NOMO-1 treated with DMSO at 0.1 percent for 48 hours (cell line): Measurements from ENCODE around the gene MCM6.
"Not testable (repeated sequence)": the region's sequence is repeated elsewhere in the genome, so short reads cannot be mapped to it uniquely, and the experiment has no call there.

Experiments used
- DNase-seq: peaks from one replicate; lab custom pipeline; 2025; ENCODE audit not compliant: unreplicated experiment; lab: John Stamatoyannopoulos, UW

The MCM6 gene

DNA sequence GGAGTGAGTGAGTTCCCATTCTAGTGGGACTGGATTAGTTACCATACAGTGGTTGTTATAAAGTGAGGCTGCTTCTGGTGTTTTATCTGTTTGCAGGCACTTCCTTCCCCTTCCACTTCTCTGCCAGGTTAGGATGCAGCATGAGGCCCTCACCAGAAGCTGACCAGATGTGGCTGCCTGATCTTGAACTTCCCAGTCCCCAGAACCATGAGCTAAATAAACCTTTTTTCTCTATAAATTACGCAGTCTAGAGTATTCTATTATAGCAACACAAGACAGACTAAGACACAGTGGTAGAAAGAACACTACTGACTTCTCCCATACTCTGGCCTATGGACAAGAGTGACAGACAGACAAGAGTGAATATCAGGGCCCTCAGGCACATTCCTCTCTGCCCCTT, 53.4 kb downstream of the MCM6 start:
- no peak for DNase-seq

DNA sequence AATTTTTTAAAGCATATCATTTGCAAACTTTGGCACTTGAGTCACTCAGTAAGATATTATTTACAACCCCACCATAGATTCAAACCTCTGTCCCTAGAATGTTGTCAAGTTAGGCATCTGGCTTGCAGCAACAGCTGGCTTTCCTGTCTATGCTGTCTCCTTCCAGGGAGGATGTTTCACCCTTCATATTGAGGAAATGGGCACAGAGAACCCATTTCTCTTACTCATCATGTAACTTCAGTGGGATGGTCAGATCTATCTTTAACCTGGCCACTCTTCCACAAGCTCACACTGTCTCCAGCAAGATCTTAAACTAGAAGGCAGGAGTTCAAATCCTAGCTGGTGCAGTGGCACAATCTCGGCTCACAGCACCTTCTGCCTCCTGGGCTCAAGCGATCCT, 55.1 kb downstream of the MCM6 start:
- no peak for DNase-seq

- DNase-seq, result no peak
Measured at GRCh38 chr2:135820003-135820618, 56.1 kb downstream of the MCM6 start.

- DNase-seq, result peak; percentile 23
Measured at GRCh38 chr2:135818937-135819610, 57.2 kb downstream of the MCM6 start.

DNA sequence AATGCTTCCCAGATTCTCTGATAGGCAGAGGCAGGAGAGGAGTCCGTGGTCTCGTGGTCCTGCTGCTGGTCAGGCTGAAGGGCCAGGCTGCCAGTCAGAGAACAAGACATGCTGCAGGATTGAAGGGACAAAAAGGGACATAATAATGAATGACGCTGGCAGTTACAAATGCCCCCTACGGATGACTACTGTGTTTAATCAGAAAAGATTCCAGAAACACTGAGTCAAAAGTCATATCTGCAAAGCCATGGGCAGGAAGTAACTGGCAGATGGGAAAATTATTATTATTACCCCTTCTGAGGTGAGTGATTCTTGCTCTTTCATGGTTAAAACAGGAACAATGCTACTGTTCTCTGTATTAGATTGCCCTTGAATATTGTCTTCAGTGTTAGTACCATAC, 58.3 kb downstream of the MCM6 start:
- DNase-seq, result no peak

- DNase-seq, result no peak
Measured at GRCh38 chr2:135817466-135817865, 58.8 kb downstream of the MCM6 start.

- DNase-seq, result no peak
Measured at GRCh38 chr2:135815269-135815668, 61.0 kb downstream of the MCM6 start.

GRCh38 chr2:135812907-135813511, 63.2 kb downstream of the MCM6 start:
- no peak for DNase-seq

GRCh38 chr2:135807874-135808273, 68.4 kb downstream of the MCM6 start:
- not testable (repeated sequence) for DNase-seq

GRCh38 chr2:135803278-135803677, 73.0 kb downstream of the MCM6 start:
- DNase-seq, result no peak

- DNase-seq, result no peak
Measured at GRCh38 chr2:135802350-135802749, 73.9 kb downstream of the MCM6 start.

- no peak for DNase-seq
Measured at GRCh38 chr2:135800513-135801460, 75.5 kb downstream of the MCM6 start.

DNA sequence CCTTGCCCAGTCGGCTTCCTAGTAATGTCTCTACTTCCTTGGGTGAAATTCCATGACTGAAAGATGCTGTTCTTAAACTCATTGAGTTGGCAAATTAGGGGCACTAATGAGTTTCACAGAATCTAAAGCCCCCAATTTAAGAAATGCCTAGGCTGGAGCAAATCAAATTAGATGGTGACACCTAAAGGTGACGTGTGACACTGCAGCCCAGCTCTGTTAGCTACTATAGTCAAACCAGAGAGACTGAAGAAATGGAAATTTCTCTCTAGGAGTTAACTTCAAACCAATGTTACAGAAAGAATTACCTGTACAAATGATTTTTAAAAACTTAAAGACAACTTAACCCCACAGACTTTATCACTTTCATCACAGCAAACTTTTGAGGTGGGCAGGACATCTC, 76.5 kb downstream of the MCM6 start:
- no peak for DNase-seq

DNA sequence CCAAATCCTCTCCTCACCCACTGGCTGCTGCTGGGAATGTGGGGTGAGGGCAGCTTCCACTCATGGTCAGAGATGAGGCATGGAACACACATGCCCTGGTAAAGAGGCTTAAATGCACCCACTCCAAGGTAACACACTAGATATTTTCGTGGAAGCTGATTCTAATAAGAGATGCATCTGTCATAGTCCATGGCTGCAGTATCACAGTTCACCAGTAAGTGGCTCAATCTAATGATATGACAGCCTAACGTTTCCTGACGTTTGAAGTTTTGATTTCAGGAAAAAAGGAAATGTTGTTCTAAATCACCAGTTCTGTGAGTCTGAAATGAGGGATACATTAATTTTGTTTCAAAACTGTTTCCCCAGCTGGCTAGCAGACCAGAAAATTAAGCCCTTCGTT, 77.5 kb downstream of the MCM6 start:
- no peak for DNase-seq

GRCh38 chr2:135798275-135798705, 78.0 kb downstream of the MCM6 start:
- DNase-seq, result no peak

GRCh38 chr2:135797497-135798274, 78.6 kb downstream of the MCM6 start:
- DNase-seq, result peak; percentile 61

DNA sequence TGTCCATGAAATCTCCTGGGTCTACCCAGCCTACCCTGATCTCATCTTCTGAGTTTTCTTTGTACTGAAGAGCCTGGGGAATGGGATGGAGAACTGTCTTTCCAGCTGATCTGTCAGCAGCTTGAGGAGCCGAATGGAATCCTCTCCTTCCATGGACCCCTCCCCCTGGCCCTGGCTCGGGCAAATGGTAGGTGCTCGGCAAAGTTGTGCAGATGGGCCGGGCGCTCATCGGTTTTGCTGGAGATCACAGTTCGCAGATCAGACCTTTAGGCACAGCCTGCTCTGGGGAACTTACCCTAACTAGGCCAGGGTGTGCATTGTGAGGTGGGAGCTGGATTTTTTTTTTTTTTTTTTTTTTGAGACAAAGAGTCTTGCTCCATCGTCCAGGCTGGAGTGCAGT, 79.6 kb downstream of the MCM6 start:
- no peak for DNase-seq

- not testable (repeated sequence) for DNase-seq
Measured at GRCh38 chr2:135795641-135796040, 80.6 kb downstream of the MCM6 start.

DNA sequence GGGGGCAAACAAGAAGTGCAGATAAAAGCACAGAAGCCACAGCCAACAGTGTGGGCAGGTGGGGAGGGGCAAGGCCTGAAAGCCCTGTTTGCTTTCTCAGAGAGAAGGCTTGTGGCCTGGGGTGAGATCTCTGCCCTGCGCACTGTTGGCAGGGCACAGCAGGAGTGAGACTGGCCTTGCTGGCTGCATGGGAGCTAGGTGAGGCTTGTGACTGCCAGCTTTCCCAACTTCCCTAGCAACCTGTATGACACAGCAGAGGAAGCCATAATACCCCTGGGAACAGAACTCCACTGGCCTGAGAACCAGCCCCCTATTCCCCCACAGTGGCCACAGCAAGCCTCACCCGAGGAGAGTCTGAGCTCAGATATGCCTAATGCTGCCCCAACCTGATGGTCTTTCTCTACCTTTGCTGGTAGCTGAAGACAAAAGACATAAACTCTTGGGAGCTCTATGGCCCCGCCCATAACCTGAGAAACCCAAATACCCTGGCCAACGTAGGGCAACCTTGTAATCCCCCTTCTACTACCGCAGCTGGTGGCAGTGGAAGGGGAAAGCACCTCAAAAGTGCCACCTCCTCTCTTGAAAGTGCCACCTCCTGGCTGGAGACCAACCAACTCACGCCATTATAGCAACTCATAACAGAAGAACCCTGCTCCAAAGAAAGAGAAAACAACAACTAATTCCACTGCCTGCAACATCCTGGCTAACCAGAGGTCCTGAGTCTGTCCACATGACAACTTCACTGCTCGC, 83.7 kb downstream of the MCM6 start:
- DNase-seq, result no peak
